Keratinocyte (primary cell): ENCODE data around the gene DSTN. TPM values are rescaled to one million over a fixed set of nuclear protein-coding genes. Genes with fewer than 3 reads are reported as not detected.

Source experiments
- DNase-seq: peaks from one replicate; pipeline ENCODE4 v3.0.0-alpha.2; 2011; ENCODE audit warnings: low read depth, missing footprints, low spot score
- FAIRE-seq: peaks from 2 replicates; lab custom pipeline; 2011; peaks lifted over from hg19 to GRCh38; lab: Jason Lieb, UNC
- H2AFZ ChIP-seq: 2 replicates; pipeline ENCODE4 v1.6.0; 2012; ENCODE audit warnings: low read length, control low read depth, inconsistent platforms; ENCODE audit not compliant: control insufficient read depth
- H3K27ac ChIP-seq: 2 replicates; pipeline ENCODE4 v1.5.1; 2011; ENCODE audit warnings: low read length; ENCODE audit not compliant: control insufficient read depth, insufficient read depth
- H3K27me3 ChIP-seq: 3 replicates; pipeline ENCODE4 v1.6.0; 2011; ENCODE audit warnings: low read length; ENCODE audit not compliant: control insufficient read depth, insufficient read depth; ENCODE audit errors: extremely low read depth
- H3K36me3 ChIP-seq, 2 experiments: 2 replicates in 1 of 2; 3 replicates in 1 of 2; pipeline ENCODE4 v1.5.1; 2011; ENCODE audit warnings: low read length in 2 of 2, mild to moderate bottlenecking in 1 of 2; ENCODE audit not compliant: control insufficient read depth in 2 of 2, insufficient read depth in 2 of 2; ENCODE audit errors: extremely low read depth in 1 of 2
- H3K4me1 ChIP-seq: 3 replicates; pipeline ENCODE4 v1.5.1; 2011; ENCODE audit warnings: low read length; ENCODE audit not compliant: control insufficient read depth, insufficient read depth; ENCODE audit errors: extremely low read depth
- H3K4me2 ChIP-seq: 3 replicates; pipeline ENCODE4 v1.6.0; 2011; ENCODE audit warnings: low read depth, low read length; ENCODE audit not compliant: control insufficient read depth, insufficient read depth; ENCODE audit errors: extremely low read depth
- H3K4me3 ChIP-seq, 3 experiments: fragments of 200-600 bp in 1 of 3; sonication (generic) in 1 of 3; 2 replicates in 2 of 3; 3 replicates in 1 of 3; pipeline ENCODE4 v1.5.1; 2011 to 2016; ENCODE audit warnings: low read length in 3 of 3, mild to moderate bottlenecking in 3 of 3, control low read depth in 2 of 3, inconsistent platforms in 1 of 3, low read depth in 1 of 3, mixed read lengths in 1 of 3, mixed run types in 1 of 3, moderate library complexity in 1 of 3; ENCODE audit not compliant: control insufficient read depth in 2 of 3, insufficient read depth in 2 of 3; ENCODE audit errors: extremely low read depth in 1 of 3
- H3K79me2 ChIP-seq: 2 replicates; pipeline ENCODE4 v1.6.0; 2012; ENCODE audit warnings: low read length; ENCODE audit not compliant: control insufficient read depth, insufficient read depth
- H3K9ac ChIP-seq: 3 replicates; pipeline ENCODE4 v1.6.0; 2011; ENCODE audit warnings: low read length; ENCODE audit not compliant: control insufficient read depth, insufficient read depth; ENCODE audit errors: extremely low read depth
- H3K9me1 ChIP-seq: 3 replicates; pipeline ENCODE4 v1.6.0; 2011; ENCODE audit warnings: low read length; ENCODE audit not compliant: control insufficient read depth, insufficient read depth; ENCODE audit errors: extremely low read depth
- H3K9me3 ChIP-seq: 2 replicates; pipeline ENCODE4 v1.5.1; 2012; ENCODE audit warnings: low read depth, low read length; ENCODE audit not compliant: control insufficient read depth
- H4K20me1 ChIP-seq: 3 replicates; pipeline ENCODE4 v1.6.0; 2011; ENCODE audit warnings: low read length; ENCODE audit not compliant: control insufficient read depth, insufficient read depth; ENCODE audit errors: extremely low read depth
- CTCF ChIP-seq, 3 experiments: IDR thresholded peaks in 1 of 3; conservative IDR thresholded peaks in 1 of 3; optimal IDR thresholded peaks in 1 of 3; 2 replicates in 2 of 3; 3 replicates in 1 of 3; pipeline versions ENCODE3 to v1.5.1; 2011; ENCODE audit warnings: low read length in 3 of 3, mild to moderate bottlenecking in 3 of 3, moderate library complexity in 2 of 3, control low read depth in 1 of 3, inconsistent platforms in 1 of 3; ENCODE audit not compliant: insufficient read depth in 2 of 3; ENCODE audit errors: extremely low read depth in 1 of 3
- EZH2 ChIP-seq: IDR thresholded peaks from one replicate; pipeline ENCODE4 v1.6.1; 2012; ENCODE audit warnings: inconsistent platforms, mild to moderate bottlenecking, low read length, moderate library complexity
- dilution Hi-C: fragments of 300-500 bp; cut with MboI; formaldehyde crosslinking; loops from one replicate; pipeline ENCODE4 v1.7.0; 2020; ENCODE audit warnings: low sequenced_read_pairs; ENCODE audit not compliant: extremely low pct_ligation_motif_present
- polyA plus RNA-seq, 5 experiments: library from polyadenylated mRNA; depleted of rRNA in 3 of 5; stranded (reverse) in 3 of 5; stranded (forward) in 1 of 5; unstranded in 1 of 5; fragments of >200 nt; gene quantifications; 1 replicate in 1 of 5; 2 replicates in 3 of 5; 3 replicates in 1 of 5; pipeline versions ENCODE4 v1.2.1 to v1.2.3, GENCODE V29; 2011 to 2012; ENCODE audit warnings: missing spikeins in 2 of 5, low read depth in 1 of 5, low replicate concordance in 1 of 5

DSTN gene
- polyA plus RNA-seq, 1 donor (not counting 4 experiments of a cell fraction or from before 2014, with no cell fraction given), result 288 TPM

GRCh38 chr20:17628101-17628841 is 58.4 kb downstream of the DSTN start:
- dilution Hi-C loops, result no loop called here
- FAIRE-seq, result no peak

GRCh38 chr20:17629025-17629424 is 59.1 kb downstream of the DSTN start:
- Histone ChIP-seq H3K27me3 (no peaks in the 10 kb centered on the region), H2AFZ (no peak overlapping the region), H3K9me3 (no peaks in the 10 kb centered on the region), H3K9ac (no peak overlapping the region), H3K79me2 (no peaks in the 10 kb centered on the region), H3K9me1 (no peaks in the 10 kb centered on the region), H3K4me2 (no peak overlapping the region), H3K36me3 (peaks cover 36 to 74% of the 10 kb centered on the region in 2 experiments), H3K4me1 (no peaks in the 10 kb centered on the region), H4K20me1 (no peaks in the 10 kb centered on the region), H3K4me3 (no peak overlapping the region), H3K27ac (no peak overlapping the region)
- no peak for FAIRE-seq
- dilution Hi-C loops, result no loop called here
- TF ChIP-seq CTCF (optimal IDR thresholded peaks at IDR 0.05 in 1 of 3, IDR thresholded peaks at IDR 0.05 in 1 of 3, conservative IDR thresholded peaks at IDR 0.05 in 1 of 3; ENCODE audit: extremely low read depth in 1 of 3, insufficient read depth in 2 of 3, low read length in 3 of 3) (no peak), EZH2 (no peak)
- no peak for DNase-seq

More at GRCh38 chr20:17628101-17628841, 58.4 kb downstream of the DSTN start:
- no peaks in the 10 kb centered on the region for H3K9me1 ChIP-seq
- no peaks in the 10 kb centered on the region for H3K27me3 ChIP-seq
- no peak overlapping the region for H3K9ac ChIP-seq
- no peaks in the 10 kb centered on the region for H3K9me3 ChIP-seq
- no peak overlapping the region for H2AFZ ChIP-seq
- H4K20me1 ChIP-seq, result no peaks in the 10 kb centered on the region
- H3K4me2 ChIP-seq, result no peak overlapping the region
- H3K79me2 ChIP-seq, result no peaks in the 10 kb centered on the region
- TF ChIP-seq EZH2, result no peak
- TF ChIP-seq CTCF (optimal IDR thresholded peaks at IDR 0.05 in 1 of 3, IDR thresholded peaks at IDR 0.05 in 1 of 3, conservative IDR thresholded peaks at IDR 0.05 in 1 of 3; ENCODE audit: extremely low read depth in 1 of 3, insufficient read depth in 2 of 3, low read length in 3 of 3), result no peak
- DNase-seq, result no peak
- no peak overlapping the region for H3K4me3 ChIP-seq
- no peaks in the 10 kb centered on the region for H3K4me1 ChIP-seq
- H3K27ac ChIP-seq, result no peak overlapping the region
- H3K36me3 ChIP-seq, result peaks cover 34 to 70% of the 10 kb centered on the region in 2 experiments
